ENCODE measurements around the gene NUBP1. TPM values are rescaled to one million over a fixed set of nuclear protein-coding genes. Genes with fewer than 3 reads are reported as not detected.

NUBP1 gene
- total RNA-seq, 1 donor from 2014 or later, result 21.5 TPM

DNA sequence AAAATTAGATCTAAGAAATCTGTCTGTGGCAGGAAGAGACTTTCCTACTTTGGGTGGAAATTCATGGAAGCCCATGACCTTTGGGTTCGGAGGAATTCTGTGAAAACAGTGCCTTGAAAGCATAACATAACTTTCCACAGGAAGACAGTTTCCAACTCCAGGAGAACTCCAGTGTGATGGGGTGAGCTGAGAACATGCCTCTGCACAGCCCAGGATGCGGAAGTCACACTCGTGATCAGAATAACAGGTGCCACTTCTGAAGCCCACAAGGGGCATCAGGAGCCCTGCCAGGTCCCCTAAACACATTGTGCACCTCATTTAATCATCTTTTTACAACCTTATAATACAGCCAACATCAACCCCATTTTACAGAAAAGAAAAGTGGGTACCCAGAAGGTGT is 65.2 kb downstream of the NUBP1 start:
- no peak for ATAC-seq

DNA sequence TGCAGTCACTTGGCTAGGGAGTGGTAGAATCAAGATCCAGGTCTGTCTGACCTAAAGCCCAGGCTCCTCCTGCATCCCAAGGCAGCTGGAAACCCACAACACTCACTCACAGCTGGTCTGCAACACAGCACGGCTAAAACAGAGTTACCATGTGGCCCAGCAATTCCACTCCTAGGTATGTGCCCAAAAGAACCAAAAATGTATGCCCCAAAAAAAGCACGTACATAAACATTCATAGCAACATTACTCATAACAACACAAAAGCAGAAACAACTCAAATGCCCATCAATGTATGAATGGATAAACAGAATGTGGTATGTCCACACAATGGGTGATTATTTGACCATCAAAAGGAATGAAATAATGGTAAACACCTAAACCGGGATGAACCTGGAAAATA is 66.1 kb downstream of the NUBP1 start:
- ATAC-seq, result no peak

DNA sequence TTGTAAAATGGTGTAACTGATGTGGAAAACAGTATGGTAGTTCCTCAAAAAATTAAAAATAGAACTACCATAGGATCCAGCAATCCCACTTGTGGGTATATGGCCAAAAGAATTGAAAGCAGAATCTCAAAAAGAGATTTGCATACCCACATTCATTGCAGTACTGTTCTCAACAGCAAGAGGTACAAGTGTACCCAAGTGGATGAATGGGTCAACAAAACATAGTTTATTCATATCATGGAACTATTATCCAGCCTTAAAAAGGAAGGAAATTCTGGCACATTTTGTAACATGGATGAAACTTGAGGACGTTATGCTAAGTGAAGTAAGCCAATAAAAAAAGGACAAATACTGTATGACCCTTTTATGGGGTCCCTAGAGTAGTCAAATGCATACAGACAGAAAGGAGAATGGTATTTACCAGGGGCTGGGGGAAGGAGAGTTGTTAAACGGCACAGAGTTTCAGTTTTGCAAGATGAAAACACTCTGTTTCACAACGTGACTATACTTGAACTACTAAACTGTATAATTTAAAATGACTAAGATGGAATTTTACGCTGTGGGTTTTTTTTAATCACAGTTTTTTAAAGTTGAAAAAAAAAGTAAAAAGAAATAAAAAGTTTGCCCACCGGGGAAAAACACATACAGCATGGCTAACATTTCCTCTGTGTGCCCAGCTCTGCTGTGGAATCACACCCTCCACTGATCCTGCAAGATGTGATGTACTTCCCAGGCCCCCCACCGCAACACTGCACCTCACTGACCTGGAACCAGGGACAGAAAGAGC is 68.9 kb downstream of the NUBP1 start:
- no peak for ATAC-seq

DNA sequence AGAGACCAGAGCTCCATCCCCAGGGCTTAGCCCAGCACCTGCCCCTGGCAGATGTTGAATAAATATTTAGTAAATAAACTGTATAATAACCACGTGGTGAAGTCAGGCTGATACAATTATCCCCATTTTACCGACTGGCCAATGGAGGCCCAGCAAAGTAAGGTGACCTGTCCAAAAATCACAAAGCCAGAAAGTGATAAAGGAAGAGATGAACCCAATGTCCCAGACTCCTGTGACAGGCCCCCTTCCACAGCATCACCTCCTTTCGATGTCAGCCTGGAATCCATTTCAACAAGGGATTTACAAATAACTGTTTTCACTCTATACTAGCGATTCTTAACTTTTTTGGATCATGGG is 69.4 kb downstream of the NUBP1 start:
- ATAC-seq, result no peak

DNA sequence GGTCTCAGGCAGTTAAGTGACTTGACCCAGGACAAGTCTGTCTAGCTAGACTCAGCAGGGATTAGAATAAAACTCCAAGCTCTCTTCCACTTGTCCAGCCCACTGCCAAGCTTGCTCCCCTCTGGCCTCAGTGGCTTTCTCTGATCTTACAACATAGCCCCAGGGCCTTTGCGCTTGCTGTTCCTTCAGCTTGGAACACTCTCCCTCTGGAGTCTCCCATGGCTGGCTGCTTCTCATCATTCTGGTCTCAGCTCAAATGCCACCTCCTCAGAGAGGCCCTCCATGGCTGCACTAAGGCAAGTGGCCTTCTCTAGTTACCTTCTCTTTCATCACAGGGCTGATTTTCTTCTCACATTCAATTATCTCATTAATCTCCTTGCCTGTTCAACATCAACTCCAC is 73.9 kb downstream of the NUBP1 start:
- no peak for ATAC-seq

DNA sequence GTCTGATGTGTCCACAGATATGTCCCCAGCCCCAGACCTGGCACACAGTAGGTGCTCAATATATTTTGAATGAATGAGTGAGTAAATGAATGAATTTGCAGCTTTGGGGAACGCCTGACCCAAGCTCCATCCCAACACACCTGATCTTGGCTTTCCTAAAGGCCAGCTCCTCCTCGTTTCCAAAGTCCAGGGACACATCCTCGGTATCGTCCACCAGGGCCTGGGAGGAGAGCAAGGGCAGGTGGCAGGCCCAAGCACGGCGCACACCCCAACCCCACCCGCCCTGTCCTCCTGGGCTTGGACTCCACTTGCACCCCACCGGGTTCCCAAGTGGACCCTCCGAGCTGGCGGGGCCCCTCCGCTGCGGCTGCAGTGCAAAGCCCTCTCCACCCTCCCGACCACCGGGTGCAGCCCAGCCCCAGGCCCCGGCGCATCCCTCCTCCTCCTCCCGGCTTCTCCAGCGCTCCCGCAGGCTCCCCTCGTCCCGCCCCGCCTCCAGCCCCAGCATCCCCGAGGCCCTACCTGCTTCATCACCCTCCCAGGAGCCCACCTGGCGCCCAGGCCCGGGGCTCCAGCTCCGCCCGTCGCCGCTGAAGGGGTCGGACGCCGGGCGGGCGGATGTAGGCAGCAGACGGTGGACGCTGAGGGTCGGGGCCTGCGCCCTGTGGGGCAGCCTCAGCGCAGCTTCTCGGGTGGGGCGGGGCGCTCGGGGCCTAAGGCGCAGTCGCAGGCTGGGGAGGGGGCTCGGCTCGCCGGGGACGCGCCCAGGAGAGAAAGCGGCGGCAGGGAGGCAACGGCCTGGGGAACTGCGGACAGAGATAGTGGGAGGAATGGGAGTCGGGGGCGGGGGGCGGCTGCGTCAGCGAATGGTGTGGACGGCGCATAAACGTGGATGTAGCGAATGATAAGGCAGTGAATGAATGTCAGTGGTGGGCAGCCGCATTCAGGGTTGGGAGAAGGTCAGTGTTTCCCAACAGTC is 74.6 kb downstream of the NUBP1 start, which contains the start of gene TVP23A:
Gene TVP23A (minus strand): TSS at position 832 of the 979 bp plus-strand sequence. CDS start 301 bp downstream, at position 531.
- ATAC-seq, result peak; percentile 19

Other genes starting within 250 kb of the NUBP1 start
- gene EMP2, start 163.2 kb upstream of the NUBP1 start, total RNA-seq, result 208 TPM
- gene TEKT5, start 48.9 kb upstream of the NUBP1 start, total RNA-seq, result not detected
- gene TVP23A, start 75.0 kb downstream of the NUBP1 start, total RNA-seq, result not detected
- gene CIITA, start 133.4 kb downstream of the NUBP1 start, total RNA-seq, result 4.5 TPM
- 14.5 TPM for gene DEXI, start 198.6 kb downstream of the NUBP1 start, total RNA-seq
- gene CLEC16A, start 200.7 kb downstream of the NUBP1 start, total RNA-seq, result 17.7 TPM

Measured in esophagus mucosa (tissue), 1 donor.